ENCODE measurements around the gene ARL6IP4. TPM values are rescaled to one million over a fixed set of nuclear protein-coding genes. Genes with fewer than 3 reads are reported as not detected.

ARL6IP4 gene
- total and polyA plus RNA-seq, 11 donors, result 123 to 325 (median 148) TPM

GRCh38 chr12:122956035-122956434 lies 24.4 kb upstream of the ARL6IP4 start:
- Histone ChIP-seq H3K27ac (no peak overlapping the region), H3K4me3 (no peak overlapping the region), H3K36me3 (peaks cover 0 to 31% (median 10%) of the 10 kb centered on the region in 9 donors), H3K27me3 (no peaks in the 10 kb centered on the region), H3K9me3 (no peaks in the 10 kb centered on the region), H3K4me1 (peaks cover 0 to 17% (median 0%) of the 10 kb centered on the region in 12 donors)
- WGBS, 4 donors, result 77 to 83% (median 79%) methylated on average over 2 of the region's 2 CpGs
- DNase-seq (no peak), ATAC-seq (no peak)
- TF ChIP-seq POLR2A (IDR thresholded peaks at IDR 0.05), result no peak
- TF ChIP-seq CTCF (IDR thresholded peaks at IDR 0.05), result no peak
- intact Hi-C loops (cut with DNase I), result no loop called here

- Histone ChIP-seq H3K36me3 (peaks cover 0 to 31% (median 10%) of the 10 kb centered on the region in 9 donors), H3K27me3 (no peaks in the 10 kb centered on the region), H3K4me1 (peaks cover 0 to 38% (median 9%) of the 10 kb centered on the region in 12 donors), H3K9me3 (no peaks in the 10 kb centered on the region), H3K4me3 (no peak overlapping the region), H3K27ac (peak overlapping the region; percentile 45 to 81 (median 62))
- TF ChIP-seq POLR2A (IDR thresholded peaks at IDR 0.05), result no peak
- TF ChIP-seq CTCF (IDR thresholded peaks at IDR 0.05), result no peak
- intact Hi-C loops (cut with DNase I), result no loop called here
- 69 to 78% (median 72%) methylated on average over 5 of the region's 5 CpGs for WGBS, 4 donors
- ATAC-seq, result peak in 3 of 4 donors; percentile 21 to 75 (median 42)
- DNase-seq, result peak in 1 of 5 donors; percentile 52
These were observed 22.1 kb upstream of the ARL6IP4 start for GRCh38 chr12:122958198-122958888.

- Histone ChIP-seq H3K4me1 (peaks cover 0 to 52% (median 18%) of the 10 kb centered on the region in 12 donors), H3K9me3 (no peaks in the 10 kb centered on the region), H3K36me3 (peaks cover 0 to 26% (median 10%) of the 10 kb centered on the region in 9 donors), H3K27ac (no peak overlapping the region), H3K27me3 (no peaks in the 10 kb centered on the region), H3K4me3 (no peak overlapping the region)
- WGBS, 4 donors, result 93 to 97% (median 96%) methylated on average over 27 to 35 of the region's 35 CpGs
- intact Hi-C loops (cut with DNase I), result no loop called here
- no peak for TF ChIP-seq POLR2A (IDR thresholded peaks at IDR 0.05)
- no peak for TF ChIP-seq CTCF (IDR thresholded peaks at IDR 0.05)
- ATAC-seq, result no peak
- no peak for DNase-seq
These were observed 20.8 kb upstream of the ARL6IP4 start for GRCh38 chr12:122959566-122960192.

GRCh38 chr12:122960193-122960569 lies 20.3 kb upstream of the ARL6IP4 start:
- 92 to 98% (median 96%) methylated on average over 2 to 8 of the region's 8 CpGs for WGBS, 4 donors
- Histone ChIP-seq H3K36me3 (peaks cover 0 to 26% (median 10%) of the 10 kb centered on the region in 9 donors), H3K4me3 (no peak overlapping the region), H3K4me1 (peaks cover 0 to 57% (median 22%) of the 10 kb centered on the region in 12 donors), H3K27ac (no peak overlapping the region), H3K9me3 (no peaks in the 10 kb centered on the region), H3K27me3 (no peaks in the 10 kb centered on the region)
- TF ChIP-seq POLR2A (IDR thresholded peaks at IDR 0.05) (no peak), CTCF (IDR thresholded peaks at IDR 0.05) (no peak)
- intact Hi-C loops (cut with DNase I), result no loop called here
- ATAC-seq (no peak), DNase-seq (no peak)
